Thoracic aorta (tissue), 2 donors: Measurements from ENCODE around the gene NHLRC2. TPM values are rescaled to one million over a fixed set of nuclear protein-coding genes. Genes with fewer than 3 reads are reported as not detected.
"Not testable (repeated sequence)": the region's sequence is repeated elsewhere in the genome, so short reads cannot be mapped to it uniquely, and the experiment has no call there.

ENCODE experiments used
- ATAC-seq: fragments of 150-250 bp; one replicate; pipeline ENCODE4 v1.8.0; 2017; ENCODE audit warnings: low read depth; ENCODE audit not compliant: insufficient number of reproducible peaks, low FRiP score
- DNase-seq: peaks from one replicate; pipeline ENCODE4 v3.0.0-alpha.2; 2020; ENCODE audit warnings: low spot score
- H3K27ac ChIP-seq, 2 donors: fragments of 200-600 bp; sonication (generic); 1 replicate in 1 of 2; 2 replicates in 1 of 2; pipeline ENCODE4 v1.5.1; 2016; ENCODE audit warnings: mild to moderate bottlenecking in 2 of 2, moderate library complexity in 2 of 2
- H3K27me3 ChIP-seq: fragments of 200-600 bp; sonication (generic); replicated peaks from 2 replicates; pipeline ENCODE4 v1.6.0; 2016; ENCODE audit warnings: mild to moderate bottlenecking; ENCODE audit not compliant: insufficient read depth
- H3K36me3 ChIP-seq: fragments of 200-600 bp; sonication (generic); one replicate; pipeline ENCODE4 v1.5.1; 2016
- H3K4me1 ChIP-seq, 2 donors: fragments of 200-600 bp; sonication (generic); 1 replicate in 1 of 2; 2 replicates in 1 of 2; pipeline versions ENCODE4 v1.5.1 to v1.6.0; 2016; ENCODE audit warnings: low read depth in 2 of 2, mild to moderate bottlenecking in 1 of 2; ENCODE audit not compliant: control insufficient read depth in 1 of 2
- H3K4me3 ChIP-seq: fragments of 200-600 bp; sonication (generic); 2 replicates; pipeline ENCODE4 v1.5.1; 2016; ENCODE audit warnings: mild to moderate bottlenecking
- H3K9me3 ChIP-seq: fragments of 200-600 bp; sonication (generic); 2 replicates; pipeline ENCODE4 v1.5.1; 2016
- CTCF ChIP-seq: fragments of 200-600 bp; sonication (generic); IDR thresholded peaks from one replicate; pipeline ENCODE4 v1.5.1; 2019; ENCODE audit warnings: antibody characterized with exemption
- total RNA-seq, 2 donors: library from RNA; depleted of rRNA; stranded (reverse); fragments of >200 nt; gene quantifications; one replicate each; pipeline versions ENCODE4 v1.1.0 to v1.2.3, GENCODE V29; 2016

Gene NHLRC2
- total RNA-seq, 2 donors from 2014 or later, result 21.9 to 56.5 TPM

- Histone ChIP-seq H3K9me3 (no peaks in the 10 kb centered on the region), H3K27me3 (no peaks in the 10 kb centered on the region), H3K27ac (no peak overlapping the region), H3K4me3 (no peak overlapping the region), H3K4me1 (peaks cover 0 to 3% of the 10 kb centered on the region in 2 donors), H3K36me3 (no peaks in the 10 kb centered on the region)
- no peak for ATAC-seq
- no peak for DNase-seq
- no peak for TF ChIP-seq CTCF
These were observed 34.0 kb upstream of the NHLRC2 start for GRCh38 chr10:113820507-113820906.

GRCh38 chr10:113821306-113821705 is 33.2 kb upstream of the NHLRC2 start:
- H3K9me3 ChIP-seq, H3K4me1 ChIP-seq, H3K27ac ChIP-seq, DNase-seq, H3K36me3 ChIP-seq, H3K4me3 ChIP-seq, ATAC-seq, H3K27me3 ChIP-seq: not testable (repeated sequence)

- H3K9me3 ChIP-seq, result no peaks in the 10 kb centered on the region
- TF ChIP-seq CTCF, result no peak
- no peak overlapping the region for H3K27ac ChIP-seq
- ATAC-seq (no peak), DNase-seq (no peak)
- no peak overlapping the region for H3K4me3 ChIP-seq
- H3K27me3 ChIP-seq, result no peaks in the 10 kb centered on the region
- no peaks in the 10 kb centered on the region for H3K36me3 ChIP-seq
- no peaks in the 10 kb centered on the region for H3K4me1 ChIP-seq
These were observed 32.3 kb upstream of the NHLRC2 start for GRCh38 chr10:113822174-113822573.

GRCh38 chr10:113823389-113823788 is 31.1 kb upstream of the NHLRC2 start:
- DNase-seq (no peak), ATAC-seq (no peak)
- Histone ChIP-seq H3K36me3 (no peaks in the 10 kb centered on the region), H3K4me3 (no peak overlapping the region), H3K4me1 (no peaks in the 10 kb centered on the region), H3K27me3 (no peaks in the 10 kb centered on the region), H3K9me3 (no peaks in the 10 kb centered on the region), H3K27ac (no peak overlapping the region)
- no peak for TF ChIP-seq CTCF

GRCh38 chr10:113825791-113826190 is 28.7 kb upstream of the NHLRC2 start:
- Histone ChIP-seq H3K36me3 (no peaks in the 10 kb centered on the region), H3K4me1 (no peaks in the 10 kb centered on the region), H3K4me3 (no peak overlapping the region), H3K9me3 (no peaks in the 10 kb centered on the region), H3K27me3 (no peaks in the 10 kb centered on the region), H3K27ac (no peak overlapping the region)
- no peak for TF ChIP-seq CTCF
- no peak for ATAC-seq
- DNase-seq, result no peak

GRCh38 chr10:113828567-113828966 is 25.9 kb upstream of the NHLRC2 start:
- H3K27ac ChIP-seq, H3K4me1 ChIP-seq, DNase-seq, H3K4me3 ChIP-seq, ATAC-seq, H3K9me3 ChIP-seq, H3K27me3 ChIP-seq, H3K36me3 ChIP-seq: not testable (repeated sequence)
